CD14-positive monocyte (primary cell): Measurements from ENCODE around the gene RAB22A. TPM values are rescaled to one million over a fixed set of nuclear protein-coding genes. Genes with fewer than 3 reads are reported as not detected.
"Not testable (repeated sequence)": the region's sequence is repeated elsewhere in the genome, so short reads cannot be mapped to it uniquely, and the experiment has no call there.

Source experiments
- DNase-seq, 3 donors: peaks; one replicate each; pipeline ENCODE4 v3.0.0-alpha.2; 2011 to 2022
- H2AFZ ChIP-seq: 2 replicates; pipeline ENCODE4 v1.6.0; 2012; ENCODE audit warnings: mild to moderate bottlenecking, low read depth, low read length, inconsistent platforms; ENCODE audit not compliant: insufficient read depth, poor library complexity, severe bottlenecking
- H3K27ac ChIP-seq, 2 donors: 1 replicate in 1 of 2; 2 replicates in 1 of 2; pipeline ENCODE4 v1.5.1; 2012 to 2013; ENCODE audit warnings: low read length in 2 of 2, control low read depth in 1 of 2, inconsistent platforms in 1 of 2, low read depth in 1 of 2, mild to moderate bottlenecking in 1 of 2
- H3K27me3 ChIP-seq, 2 donors: one replicate each; pipeline versions ENCODE4 v1.6.0 to v1.6.1; 2011 to 2013; ENCODE audit warnings: low read length in 2 of 2; ENCODE audit not compliant: control insufficient read depth in 2 of 2, insufficient read depth in 2 of 2
- H3K36me3 ChIP-seq, 2 donors: replicated peaks in 1 of 2; 1 replicate in 1 of 2; 2 replicates in 1 of 2; pipeline versions ENCODE4 v1.5.1 to v1.6.1; 2012 to 2013; ENCODE audit warnings: low read length in 2 of 2, control low read depth in 1 of 2, inconsistent platforms in 1 of 2, mild to moderate bottlenecking in 1 of 2; ENCODE audit not compliant: insufficient read depth in 2 of 2, control insufficient read depth in 1 of 2
- H3K4me1 ChIP-seq, 2 donors: 1 replicate in 1 of 2; 2 replicates in 1 of 2; pipeline versions ENCODE4 v1.5.1 to v1.6.1; 2012 to 2013; ENCODE audit warnings: low read length in 2 of 2, control low read depth in 1 of 2, inconsistent platforms in 1 of 2, mild to moderate bottlenecking in 1 of 2, moderate library complexity in 1 of 2; ENCODE audit not compliant: insufficient read depth in 2 of 2, control insufficient read depth in 1 of 2
- H3K4me2 ChIP-seq: replicated peaks from 2 replicates; pipeline ENCODE3; 2012; ENCODE audit warnings: low read length, moderate library complexity, mild to moderate bottlenecking; ENCODE audit not compliant: poor library complexity, severe bottlenecking; ENCODE audit errors: extremely low read depth
- H3K4me3 ChIP-seq, 3 experiments: fragments of 200-600 bp in 1 of 3; sonication (generic) in 1 of 3; replicated peaks in 1 of 3; 1 replicate in 2 of 3; 2 replicates in 1 of 3; pipeline ENCODE4 v1.5.1; 2011 to 2013; ENCODE audit warnings: low read length in 3 of 3, mild to moderate bottlenecking in 3 of 3, control low read depth in 2 of 3, low read depth in 2 of 3, inconsistent platforms in 1 of 3, moderate library complexity in 1 of 3
- H3K79me2 ChIP-seq: 2 replicates; pipeline ENCODE4 v1.6.0; 2012; ENCODE audit warnings: mild to moderate bottlenecking, control low read depth, inconsistent platforms, low read length, moderate library complexity; ENCODE audit not compliant: insufficient read depth
- H3K9ac ChIP-seq: 2 replicates; pipeline ENCODE4 v1.6.0; 2017; ENCODE audit warnings: low read length, mild to moderate bottlenecking; ENCODE audit not compliant: insufficient read depth, poor library complexity, severe bottlenecking
- H3K9me3 ChIP-seq, 2 donors: replicated peaks in 1 of 2; 1 replicate in 1 of 2; 2 replicates in 1 of 2; pipeline versions ENCODE4 v1.5.1 to v1.6.1; 2012 to 2013; ENCODE audit warnings: low read length in 2 of 2, control low read depth in 1 of 2; ENCODE audit not compliant: control insufficient read depth in 1 of 2, insufficient read depth in 1 of 2
- H4K20me1 ChIP-seq: 2 replicates; pipeline ENCODE4 v1.6.0; 2012; ENCODE audit warnings: mild to moderate bottlenecking, low read length, control low read depth, moderate library complexity; ENCODE audit not compliant: insufficient read depth
- H3K27ac Mint-ChIP-seq, 7 donors: one replicate each; pipeline ENCODE4 v1.8.0; 2020; ENCODE audit warnings: mild to moderate bottlenecking in 7 of 7, mixed read lengths in 7 of 7, moderate library complexity in 6 of 7, inconsistent platforms in 2 of 7
- H3K27me3 Mint-ChIP-seq, 3 donors: one replicate each; pipeline ENCODE4 v1.8.0; 2021 to 2022; ENCODE audit warnings: low read depth in 3 of 3, mild to moderate bottlenecking in 3 of 3, mixed read lengths in 3 of 3, moderate library complexity in 3 of 3, inconsistent platforms in 1 of 3
- H3K36me3 Mint-ChIP-seq, 2 donors: one replicate each; pipeline ENCODE4 v1.8.0; 2020; ENCODE audit warnings: mixed read lengths in 2 of 2, inconsistent platforms in 1 of 2, mild to moderate bottlenecking in 1 of 2
- H3K4me1 Mint-ChIP-seq: one replicate; pipeline ENCODE4 v1.8.0; 2020; ENCODE audit warnings: mild to moderate bottlenecking, mixed read lengths
- H3K4me3 Mint-ChIP-seq, 2 donors: one replicate each; pipeline ENCODE4 v1.8.0; 2020; ENCODE audit warnings: mild to moderate bottlenecking in 2 of 2, mixed read lengths in 2 of 2, moderate library complexity in 1 of 2
- H3K9me3 Mint-ChIP-seq, 7 donors: one replicate each; pipeline ENCODE4 v1.8.0; 2020 to 2022; ENCODE audit warnings: mixed read lengths in 7 of 7, mild to moderate bottlenecking in 6 of 7, moderate library complexity in 6 of 7, inconsistent platforms in 2 of 7
- CTCF ChIP-seq: fragments of 200-600 bp; IDR thresholded peaks from one replicate; pipeline ENCODE4 v1.8.0; 2022; ENCODE audit warnings: antibody characterized with exemption, mild to moderate bottlenecking
- WGBS: methylation state at CpG from one replicate; pipeline ENCODE4 v1.1.5; 2013; ENCODE audit warnings: missing lambda C conversion rate; ENCODE audit not compliant: insufficient coverage; 5-methylcytosine and 5-hydroxymethylcytosine counted together
- intact Hi-C, 2 donors: fragments of 100-400 bp; cut with micrococcal nuclease; formaldehyde crosslinking; loops; one replicate each; pipeline versions ENCODE4 v1.15.0 to v1.15.1; 2023
- polyA plus RNA-seq, 3 donors: library from polyadenylated mRNA; depleted of rRNA in 1 of 3; unstranded in 2 of 3; stranded (reverse) in 1 of 3; fragments of 300-500 nt in 2 of 3; fragments of >200 nt in 1 of 3; fragmentation: Illumina TruSeq in 2 of 3; gene quantifications; 1 replicate in 2 of 3; 2 replicates in 1 of 3; pipeline ENCODE4 v1.2.3, GENCODE V29; 2012 to 2021

The RAB22A gene
- polyA plus RNA-seq, 3 donors = 5.8 to 10.6 (median 9.8) TPM

- Histone ChIP-seq H3K79me2 (peaks cover 68% of the 10 kb centered on the region), H4K20me1 (peaks cover 68% of the 10 kb centered on the region), H3K27ac (peak overlapping the region in 1 of 2 donors; percentile 15), H3K36me3 (peaks cover 15 to 21% of the 10 kb centered on the region in 2 donors)
- Mint-ChIP-seq H3K36me3 (peaks cover 24 to 28% of the 10 kb centered on the region in 2 donors), H3K27ac (peak overlapping the region in 1 of 7 donors; percentile 23)
- H3K4me1 ChIP-seq, intact Hi-C loops, H3K9me3 Mint-ChIP-seq, H2AFZ ChIP-seq, H3K4me1 Mint-ChIP-seq, H3K9me3 ChIP-seq, DNase-seq, H3K27me3 Mint-ChIP-seq, H3K4me3 ChIP-seq, H3K4me3 Mint-ChIP-seq, H3K9ac ChIP-seq, H3K27me3 ChIP-seq, H3K4me2 ChIP-seq: not testable (repeated sequence)
- WGBS = no CpG with 5 or more reads among the region's 26 CpGs
Measured at GRCh38 chr20:58414786-58415185, 105.3 kb downstream of the RAB22A start.

GRCh38 chr20:58416057-58416456 is 106.5 kb downstream of the RAB22A start:
- no peak overlapping the region for H3K27ac ChIP-seq
- peaks cover 22 to 34% of the 10 kb centered on the region in 2 donors for H3K36me3 ChIP-seq
- no peak overlapping the region for H3K4me3 Mint-ChIP-seq
- H3K4me3 ChIP-seq = no peak overlapping the region
- H3K27ac Mint-ChIP-seq = peak overlapping the region in 3 of 7 donors; percentile 53 to 79 (median 62)
- intact Hi-C loops = no loop called here
- no peak overlapping the region for H3K9ac ChIP-seq
- no peaks in the 10 kb centered on the region for H3K27me3 Mint-ChIP-seq
- peaks cover 62% of the 10 kb centered on the region for H3K79me2 ChIP-seq
- no peak overlapping the region for H3K4me2 ChIP-seq
- no peak overlapping the region for H2AFZ ChIP-seq
- H3K4me1 ChIP-seq = no peaks in the 10 kb centered on the region
- H4K20me1 ChIP-seq = peaks cover 65% of the 10 kb centered on the region
- DNase-seq = no peak
- no peaks in the 10 kb centered on the region for H3K9me3 ChIP-seq
- peaks cover 0 to 6% (median 0%) of the 10 kb centered on the region in 7 donors for H3K9me3 Mint-ChIP-seq
- no CpG with 5 or more reads among the region's 1 CpG for WGBS
- peaks cover 9% of the 10 kb centered on the region for H3K4me1 Mint-ChIP-seq
- H3K27me3 ChIP-seq = no peaks in the 10 kb centered on the region
- peaks cover 35 to 41% of the 10 kb centered on the region in 2 donors for H3K36me3 Mint-ChIP-seq
- TF ChIP-seq CTCF = no peak
